ENCODE results near the gene CBFB.

- TF ChIP-seq CTCF (IDR thresholded peaks at IDR 0.05) = peak in 1 of 6 experiments; percentile 3
- TF ChIP-seq POLR2A (IDR thresholded peaks at IDR 0.05) = peak in 1 of 2 donors; percentile 43
Measured at GRCh38 chr16:67029254-67030096, 526 bp downstream of the CBFB start.

Measured in adrenal gland (tissue), 5 donors.